SKM-1 (cell line): ENCODE results near the gene PROSER3.

ENCODE experiments used
- DNase-seq: peaks from one replicate; lab custom pipeline; 2025; ENCODE audit not compliant: unreplicated experiment; lab: John Stamatoyannopoulos, UW

PROSER3 gene

DNA sequence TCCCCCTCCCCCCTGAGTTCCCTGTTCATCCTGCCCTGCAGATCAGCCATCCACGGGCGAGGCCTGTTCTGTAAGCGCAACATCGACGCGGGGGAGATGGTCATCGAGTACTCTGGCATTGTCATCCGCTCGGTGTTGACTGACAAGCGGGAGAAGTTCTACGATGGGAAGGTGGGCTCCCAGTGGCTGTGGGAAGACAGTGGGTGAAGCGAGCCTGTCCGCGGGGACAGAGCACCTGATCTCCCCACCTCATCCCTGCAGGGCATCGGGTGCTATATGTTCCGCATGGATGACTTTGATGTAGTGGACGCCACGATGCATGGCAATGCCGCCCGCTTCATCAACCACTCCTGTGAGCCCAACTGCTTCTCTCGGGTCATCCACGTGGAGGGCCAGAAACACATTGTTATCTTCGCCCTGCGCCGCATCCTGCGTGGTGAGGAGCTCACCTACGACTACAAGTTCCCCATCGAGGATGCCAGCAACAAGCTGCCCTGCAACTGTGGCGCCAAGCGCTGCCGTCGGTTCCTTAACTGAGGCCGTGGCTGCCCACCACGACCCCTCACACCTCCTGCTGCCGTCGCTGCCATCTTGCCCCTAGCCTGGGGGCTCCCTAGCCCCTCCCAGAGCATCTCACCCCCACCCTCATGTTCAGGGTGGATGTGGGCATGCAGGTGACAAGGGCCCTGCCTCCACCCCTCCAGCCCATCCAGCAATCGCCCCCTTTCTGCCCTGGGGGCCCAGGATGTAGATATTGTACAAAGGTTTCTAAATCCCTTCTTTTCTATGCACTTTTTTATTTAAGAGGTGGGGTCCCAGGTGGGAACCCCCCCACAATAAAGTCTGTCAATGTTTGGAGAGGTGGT is 19.7 kb upstream of the PROSER3 start:
- no peak for DNase-seq

DNA sequence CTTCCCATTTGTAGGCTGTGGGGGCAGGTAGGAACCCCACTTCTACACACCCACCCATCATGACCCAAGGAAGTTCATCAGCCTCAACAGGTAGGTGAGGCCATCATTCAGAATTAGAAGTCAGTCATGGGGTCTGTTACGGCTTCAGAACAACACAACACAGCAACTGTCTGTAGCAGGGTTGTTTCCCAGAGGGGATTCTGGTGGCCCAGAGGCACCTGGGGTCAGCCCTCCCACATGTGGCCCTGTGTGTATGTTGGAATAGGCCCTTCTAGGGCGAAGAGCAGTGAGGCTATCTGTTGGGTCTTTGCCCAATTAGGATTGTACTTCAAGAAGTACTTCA is 19.1 kb upstream of the PROSER3 start:
- no peak for DNase-seq

DNA sequence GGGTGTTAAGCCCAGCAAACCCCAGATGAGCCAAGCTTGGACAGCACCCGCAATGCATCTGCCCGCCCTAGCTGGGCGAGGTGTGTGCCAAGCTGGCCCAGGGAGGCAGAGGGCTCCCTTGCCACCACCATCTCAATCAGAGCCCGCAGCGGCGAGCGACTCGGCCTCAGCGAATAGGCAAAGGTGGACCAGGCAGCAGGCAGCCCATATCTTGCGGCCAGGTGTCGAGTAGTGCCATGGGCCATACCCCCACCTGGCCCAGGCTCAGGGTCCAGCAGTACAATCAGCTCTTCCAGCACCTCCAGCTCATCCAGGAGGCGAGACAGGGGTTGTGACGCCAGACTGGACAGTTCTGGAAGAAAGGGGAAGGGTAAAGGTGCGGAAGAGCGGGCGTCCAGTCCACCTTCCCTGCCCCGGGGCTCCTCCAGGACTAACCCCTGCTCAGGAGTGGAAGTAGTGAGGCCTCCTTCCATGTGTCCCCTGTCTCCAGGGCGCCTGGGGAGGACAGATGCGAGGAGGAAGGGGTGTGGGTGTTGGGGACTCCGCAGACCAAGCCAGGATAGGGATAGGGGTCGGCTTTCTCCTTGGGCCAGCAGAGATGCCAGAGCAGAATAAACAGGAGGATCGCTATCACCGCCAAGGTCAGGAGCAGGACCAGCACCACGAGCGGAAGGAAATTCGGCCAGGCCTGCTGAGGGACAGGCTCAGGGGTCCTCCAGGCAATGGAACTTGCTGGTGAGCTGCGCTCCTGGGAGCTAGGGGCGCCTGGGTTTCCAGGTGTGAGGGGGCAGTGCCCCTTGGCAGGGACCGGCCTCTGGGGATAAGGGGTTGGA is 18.5 kb upstream of the PROSER3 start:
- no peak for DNase-seq

DNA sequence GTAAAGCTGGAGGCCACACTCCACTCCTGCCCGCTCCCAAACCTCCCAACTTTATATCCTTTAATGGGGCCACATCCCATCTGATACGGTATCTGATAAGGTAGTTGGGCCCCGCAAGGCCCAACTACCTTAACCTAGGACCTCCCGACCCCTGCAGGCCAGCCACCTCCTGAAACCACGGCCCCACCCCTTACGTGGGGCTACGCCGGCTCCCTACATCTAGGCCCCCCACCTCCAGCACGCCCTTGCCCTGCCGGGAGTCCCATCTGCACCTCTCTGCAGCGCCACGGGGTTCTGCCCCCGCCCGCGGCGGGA is 17.9 kb upstream of the PROSER3 start:
- DNase-seq: no peak

DNA sequence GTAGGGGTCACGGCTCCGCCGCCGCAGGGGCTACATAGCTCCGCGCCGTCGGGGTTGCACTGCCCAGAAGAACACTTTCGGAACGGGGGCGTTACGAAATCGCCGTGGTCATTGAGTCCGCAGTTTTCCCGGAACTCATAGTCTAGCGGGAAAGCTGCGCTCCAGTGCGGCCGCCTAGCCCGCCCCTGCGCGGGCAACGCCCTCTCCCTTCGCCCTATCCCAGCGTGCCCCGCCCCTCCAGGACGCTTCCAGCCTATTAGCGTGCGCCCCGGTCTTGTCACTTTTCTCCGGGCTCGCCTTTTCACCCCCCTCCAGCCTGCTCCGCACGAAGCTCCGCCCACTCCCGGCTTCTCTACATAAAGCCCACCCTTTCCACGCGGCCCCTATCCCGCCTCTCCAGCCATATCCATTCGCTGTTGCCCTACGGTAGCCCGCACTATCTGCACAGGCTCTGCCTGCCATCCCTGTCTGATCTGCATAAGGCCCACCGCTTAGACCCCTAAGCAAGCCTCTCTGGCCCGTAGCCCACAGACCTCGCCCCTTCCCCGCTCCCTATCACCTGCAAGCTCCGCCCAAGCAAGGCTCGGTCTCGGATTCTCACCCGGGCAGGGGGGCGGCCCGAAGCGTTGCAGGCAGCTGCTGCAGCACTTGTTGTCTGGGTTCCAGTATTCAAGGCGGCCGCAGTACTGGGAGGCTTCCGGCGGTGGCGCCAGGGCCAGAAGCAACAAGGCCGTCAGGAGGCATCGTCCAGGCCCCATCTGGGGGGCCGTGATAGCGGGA is 17.4 kb upstream of the PROSER3 start:
- DNase-seq: peak; percentile 98

DNA sequence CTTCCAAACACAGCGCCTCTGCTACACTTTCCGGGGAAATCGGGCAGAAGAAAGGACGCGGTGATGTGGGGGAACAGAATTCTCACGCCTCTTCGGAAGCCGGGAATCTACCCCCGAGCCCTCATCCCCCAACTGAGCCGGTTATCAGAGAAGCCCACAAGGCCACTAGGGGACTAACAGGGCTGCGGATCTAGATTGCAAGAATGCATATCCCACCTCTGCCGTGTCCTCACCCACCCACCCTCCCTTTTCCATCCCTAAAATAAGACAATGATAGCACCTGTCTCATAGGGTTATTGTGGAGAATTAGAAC is 16.8 kb upstream of the PROSER3 start:
- no peak for DNase-seq

DNA sequence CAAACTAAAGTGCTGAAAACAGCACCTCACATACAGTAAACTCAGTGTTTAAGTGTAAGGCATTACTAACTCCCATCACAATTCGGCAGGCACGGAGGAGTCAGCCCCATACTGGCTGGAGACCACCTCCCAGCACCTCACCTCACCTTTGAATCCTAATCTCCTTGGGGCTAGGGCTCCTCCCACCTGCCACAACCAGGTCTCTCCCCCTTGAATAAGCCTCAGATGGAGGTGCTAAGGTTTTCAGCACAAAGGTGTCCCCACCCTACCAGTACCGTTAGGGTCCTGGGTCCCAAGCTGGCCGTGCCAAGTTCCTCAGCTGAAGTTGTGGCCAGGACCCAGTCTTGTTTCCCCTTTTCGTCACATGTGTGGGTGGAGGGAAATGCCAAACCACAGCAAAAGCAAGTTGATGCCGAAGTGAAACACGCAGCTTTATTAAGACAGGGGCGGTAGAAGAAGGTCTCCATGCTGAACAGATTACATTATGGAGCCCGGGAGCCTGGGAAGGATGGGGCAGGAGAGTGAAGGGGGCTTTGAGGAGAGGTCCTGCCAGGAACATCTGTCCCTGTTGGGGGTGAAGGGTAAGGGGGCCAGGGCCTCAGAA is 15.8 kb upstream of the PROSER3 start, which contains the start of gene IGFLR1:
IGFLR1 (minus strand) TSS at position 332 of the 604 bp plus-strand sequence. CDS start 1,272 bp downstream, outside the sequence.
- DNase-seq: peak; percentile 21

DNA sequence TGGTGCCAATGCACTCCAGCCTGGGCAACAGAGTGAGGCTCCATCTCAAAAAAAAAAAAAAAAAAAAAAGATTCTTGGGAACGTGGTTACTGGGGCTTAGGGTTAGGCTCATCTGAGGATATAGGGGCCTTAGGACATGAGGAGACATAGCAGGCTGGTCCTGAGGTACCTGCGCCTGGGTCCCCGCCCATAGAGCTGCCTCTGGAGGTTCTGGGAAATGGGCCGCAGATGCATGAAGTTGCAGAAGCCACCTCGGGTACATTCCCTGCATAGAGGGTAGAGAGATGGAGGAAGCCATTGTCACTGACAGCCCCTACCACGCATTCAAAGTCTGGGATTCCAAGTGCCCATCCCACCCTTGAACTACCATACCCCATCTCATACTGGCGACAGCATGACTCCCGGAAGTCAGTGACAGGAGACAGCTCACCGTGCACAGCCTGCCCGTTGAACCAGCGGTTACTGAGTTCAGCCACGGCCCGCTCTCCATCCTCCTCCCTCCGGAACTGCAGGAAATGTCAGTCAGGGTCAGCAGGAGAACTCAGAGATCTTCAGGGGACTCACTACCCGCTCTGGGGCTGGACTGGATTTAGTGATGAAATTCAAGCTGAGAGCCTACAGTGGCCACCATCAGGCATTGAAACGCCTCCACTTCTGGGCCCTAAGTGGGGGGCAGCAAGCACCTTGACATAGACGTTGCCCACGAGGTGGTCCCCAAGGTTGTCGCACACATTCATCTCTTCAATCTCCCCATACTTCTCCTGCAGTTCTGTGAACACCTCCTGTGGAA is 14.1 kb upstream of the PROSER3 start:
- no peak for DNase-seq

DNA sequence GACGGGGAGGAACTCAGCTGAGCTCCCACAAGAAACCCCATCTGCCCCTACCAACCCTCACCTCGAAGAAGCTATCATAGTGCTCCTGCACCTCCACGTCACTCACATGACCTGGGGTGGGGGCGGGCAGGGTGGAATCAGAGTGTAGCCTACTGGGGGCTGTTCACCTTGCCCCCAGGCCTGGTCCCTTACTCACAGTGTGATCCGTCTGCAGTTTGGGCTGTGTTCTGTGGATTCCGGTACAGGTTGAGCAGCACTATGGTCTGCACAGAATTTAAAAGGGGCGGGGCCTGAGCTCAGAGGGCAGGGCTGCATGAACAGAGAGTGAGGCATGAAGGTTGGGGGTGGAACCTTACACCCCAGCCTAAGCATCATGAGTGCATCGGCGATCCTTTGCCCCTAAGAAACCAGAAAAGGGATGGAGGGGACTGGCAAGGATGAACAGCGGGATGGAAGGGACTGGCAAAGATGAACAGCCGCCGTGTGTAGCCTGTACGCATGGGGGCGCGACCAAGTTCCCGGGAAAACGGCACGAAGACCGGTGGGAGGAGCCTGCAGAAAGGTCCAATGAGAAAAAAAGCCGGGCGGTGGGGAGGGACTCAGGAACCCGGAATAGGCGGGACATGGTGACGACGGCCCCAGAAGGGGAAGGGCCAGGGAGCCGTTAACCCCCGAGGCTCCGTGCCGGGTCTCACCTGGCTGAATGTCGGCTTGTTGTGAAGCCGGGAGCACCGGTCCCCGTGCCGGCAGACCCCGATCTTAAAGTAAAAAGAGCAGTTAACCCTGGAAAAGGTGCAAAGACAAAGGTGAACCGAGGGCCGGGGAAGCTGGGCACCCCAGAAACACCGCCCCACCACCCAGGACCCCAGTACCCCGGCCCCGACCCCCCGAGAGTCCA is 13.3 kb upstream of the PROSER3 start:
- DNase-seq: peak; percentile 89

DNA sequence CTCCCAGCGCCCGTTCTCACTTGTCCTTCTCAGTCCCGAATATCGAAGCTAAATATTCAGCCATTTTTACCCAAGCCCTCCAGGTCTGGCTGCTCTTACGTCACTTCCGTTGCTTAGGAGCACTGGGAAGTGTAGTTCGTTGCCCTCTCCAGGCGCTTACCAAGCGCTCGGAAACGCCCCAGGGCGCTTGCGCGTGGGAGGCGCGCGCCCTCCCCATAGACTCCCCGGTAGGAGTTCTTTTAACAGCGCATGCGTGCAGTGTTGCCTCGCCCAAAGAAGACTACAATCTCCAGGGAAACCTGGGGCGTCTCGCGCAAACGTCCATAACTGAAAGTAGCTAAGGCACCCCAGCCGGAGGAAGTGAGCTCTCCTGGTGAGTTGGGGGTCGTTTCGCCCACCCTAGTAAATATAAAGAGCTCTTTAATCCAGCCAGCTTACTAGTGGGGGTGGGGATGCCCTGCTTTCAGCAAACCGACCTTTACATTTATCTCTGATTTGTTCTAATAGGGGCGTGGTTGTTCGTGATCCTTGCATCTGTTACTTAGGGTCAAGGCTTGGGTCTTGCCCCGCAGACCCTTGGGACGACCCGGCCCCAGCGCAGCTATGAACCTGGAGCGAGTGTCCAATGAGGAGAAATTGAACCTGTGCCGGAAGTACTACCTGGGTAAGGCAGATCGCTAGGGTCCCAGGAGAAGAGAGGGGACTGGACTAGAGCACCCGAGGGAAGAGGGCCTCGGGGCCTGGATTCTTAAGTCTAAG is 12.5 kb upstream of the PROSER3 start, which contains the start of the genes PSENEN and U2AF1L4:
PSENEN (plus strand) TSS at position 324 of the 759 bp plus-strand sequence; CDS start at position 604, 280 bp downstream.
U2AF1L4 (minus strand) TSS at position 91 of the 759 bp plus-strand sequence; CDS start at position 64, 27 bp downstream.
- peak; percentile 96 for DNase-seq

DNA sequence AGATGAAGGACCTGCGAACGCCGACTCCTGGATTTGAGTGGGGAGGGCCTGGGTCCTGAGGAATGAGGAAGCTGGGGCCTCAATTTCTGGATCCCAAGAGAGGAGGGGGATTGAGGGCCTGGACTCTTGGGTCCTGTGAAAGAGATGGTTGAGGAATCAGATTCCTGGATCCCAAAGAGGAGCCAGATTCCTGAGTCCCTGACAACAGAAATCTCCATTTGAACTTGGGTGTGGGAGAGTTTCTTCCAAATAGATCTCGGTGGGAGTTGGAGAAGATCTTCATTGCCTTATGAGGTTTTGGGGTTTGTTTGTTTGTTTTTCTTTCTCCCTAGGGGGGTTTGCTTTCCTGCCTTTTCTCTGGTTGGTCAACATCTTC is 11.9 kb upstream of the PROSER3 start:
- no peak for DNase-seq

DNA sequence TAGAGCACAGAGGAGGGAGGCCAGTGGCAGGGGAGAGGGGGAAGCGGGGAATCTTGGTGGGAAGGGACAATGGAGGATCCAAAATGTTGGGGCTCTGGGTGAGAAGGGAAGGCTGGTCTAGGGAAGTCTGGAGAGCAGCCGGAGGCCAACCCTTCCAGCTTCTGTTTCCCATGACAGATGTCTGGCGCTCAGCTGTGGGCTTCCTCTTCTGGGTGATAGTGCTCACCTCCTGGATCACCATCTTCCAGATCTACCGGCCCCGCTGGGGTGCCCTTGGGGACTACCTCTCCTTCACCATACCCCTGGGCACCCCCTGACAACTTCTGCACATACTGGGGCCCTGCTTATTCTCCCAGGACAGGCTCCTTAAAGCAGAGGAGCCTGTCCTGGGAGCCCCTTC is 11.4 kb upstream of the PROSER3 start:
- DNase-seq: no peak

DNA sequence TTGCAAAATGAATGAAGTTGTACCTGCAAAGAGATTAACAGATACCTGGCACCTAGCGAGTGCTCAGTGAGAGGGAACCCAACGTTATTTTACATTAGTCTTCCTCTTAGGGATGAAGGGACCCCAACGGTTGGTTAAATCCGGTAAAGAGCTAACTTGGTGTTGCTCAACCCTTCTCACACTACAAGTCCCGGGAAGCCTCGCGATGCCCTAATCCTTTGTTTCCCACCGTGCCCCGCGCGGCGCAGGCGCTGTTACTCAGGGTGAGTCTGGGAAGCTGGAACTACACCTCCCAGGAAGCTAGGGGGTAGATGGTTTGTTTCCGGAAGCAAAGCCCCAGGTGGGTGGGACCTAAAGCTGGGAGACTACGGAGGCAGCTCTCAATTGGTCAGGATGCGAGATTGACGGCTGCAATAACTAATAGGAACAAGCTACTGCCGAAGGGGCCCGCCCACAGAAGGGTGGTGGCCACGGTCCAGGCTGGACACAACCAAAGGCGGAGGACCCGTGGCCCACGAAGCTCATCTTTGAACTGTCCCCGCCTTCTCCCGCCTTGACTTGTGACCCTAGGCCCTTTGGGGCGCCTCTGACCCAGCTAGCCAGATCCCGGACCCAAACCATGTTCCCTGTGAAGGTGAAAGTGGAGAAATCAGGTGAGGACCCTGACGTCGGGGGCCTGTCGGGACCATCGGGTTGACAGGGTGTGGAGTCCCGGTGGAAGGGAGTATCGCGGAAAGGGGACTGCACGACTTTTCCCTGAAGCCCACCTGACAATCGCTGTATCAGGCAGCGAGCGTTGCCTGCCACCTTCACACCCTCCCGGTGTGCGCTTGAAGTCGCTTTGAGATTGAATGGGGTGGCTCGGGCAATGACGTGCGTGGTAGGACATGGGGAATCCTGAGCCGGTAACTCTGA is 9.6 kb upstream of the PROSER3 start, which contains the start of gene LIN37:
LIN37 (plus strand) TSS at position 471 of the 915 bp plus-strand sequence; CDS start at position 620, 149 bp downstream.
- peak; percentile 97 for DNase-seq

DNA sequence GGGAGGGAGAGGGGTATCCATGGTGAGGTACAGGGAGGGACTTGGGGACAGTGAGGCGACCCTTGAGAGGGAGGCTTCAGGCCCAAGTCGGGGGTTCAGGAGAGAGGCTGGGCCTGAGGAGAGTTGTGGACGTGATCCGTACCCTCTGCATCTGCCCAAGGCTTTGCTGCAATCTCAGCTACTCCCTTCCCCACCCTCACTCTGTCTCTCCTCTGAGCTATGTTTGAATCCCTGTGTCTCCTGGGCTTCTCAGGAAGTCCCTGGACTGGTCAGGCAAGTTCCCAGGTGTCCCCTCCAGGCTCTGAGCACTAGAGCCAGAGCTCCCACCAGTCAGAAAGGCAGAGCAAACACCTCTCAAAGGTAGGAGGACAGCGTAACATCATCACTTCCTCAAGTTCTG is 7.8 kb upstream of the PROSER3 start:
- no peak for DNase-seq

DNA sequence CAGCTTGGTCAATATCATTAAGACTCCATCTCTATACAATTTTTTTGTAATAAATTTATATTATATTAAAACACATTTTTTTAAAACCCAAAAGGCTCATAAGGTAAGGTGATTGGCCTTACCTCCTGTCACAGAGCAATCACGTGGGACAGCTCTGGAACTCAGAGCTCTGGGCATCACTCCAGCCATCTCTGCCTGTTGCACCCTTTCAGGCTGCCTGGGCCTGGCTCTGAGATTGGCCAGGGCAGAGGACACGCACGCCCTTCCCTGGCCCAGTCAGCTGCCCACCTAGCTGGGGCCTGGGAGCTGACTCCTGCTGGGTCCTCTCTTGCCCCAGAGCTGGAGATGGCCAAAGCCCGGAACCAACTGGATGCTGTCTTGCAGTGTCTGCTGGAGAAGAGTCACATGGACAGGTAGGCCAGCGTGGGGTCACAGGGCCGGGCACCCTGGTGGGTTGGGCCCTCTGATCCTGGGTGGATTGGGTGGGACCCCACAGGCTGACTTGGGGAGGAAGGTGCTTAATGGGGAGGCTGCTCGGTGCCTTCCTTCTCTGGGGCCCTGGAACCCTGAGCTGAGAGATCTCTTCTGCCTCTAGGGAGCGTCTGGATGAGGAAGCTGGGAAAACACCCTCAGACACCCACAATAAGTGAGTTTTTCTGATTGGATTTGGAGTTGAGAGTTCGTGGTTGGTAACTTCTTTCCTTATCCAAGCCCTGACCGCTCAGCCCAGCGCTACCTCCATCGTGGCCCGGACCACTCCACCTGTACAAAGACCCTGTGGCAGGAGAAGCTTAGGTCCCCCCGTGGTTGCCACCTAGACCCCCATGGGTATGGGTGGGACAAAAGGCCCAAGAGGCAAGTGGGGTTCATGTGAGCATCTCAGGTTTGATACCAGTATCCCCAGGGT is 5.9 kb upstream of the PROSER3 start:
- no peak for DNase-seq

DNA sequence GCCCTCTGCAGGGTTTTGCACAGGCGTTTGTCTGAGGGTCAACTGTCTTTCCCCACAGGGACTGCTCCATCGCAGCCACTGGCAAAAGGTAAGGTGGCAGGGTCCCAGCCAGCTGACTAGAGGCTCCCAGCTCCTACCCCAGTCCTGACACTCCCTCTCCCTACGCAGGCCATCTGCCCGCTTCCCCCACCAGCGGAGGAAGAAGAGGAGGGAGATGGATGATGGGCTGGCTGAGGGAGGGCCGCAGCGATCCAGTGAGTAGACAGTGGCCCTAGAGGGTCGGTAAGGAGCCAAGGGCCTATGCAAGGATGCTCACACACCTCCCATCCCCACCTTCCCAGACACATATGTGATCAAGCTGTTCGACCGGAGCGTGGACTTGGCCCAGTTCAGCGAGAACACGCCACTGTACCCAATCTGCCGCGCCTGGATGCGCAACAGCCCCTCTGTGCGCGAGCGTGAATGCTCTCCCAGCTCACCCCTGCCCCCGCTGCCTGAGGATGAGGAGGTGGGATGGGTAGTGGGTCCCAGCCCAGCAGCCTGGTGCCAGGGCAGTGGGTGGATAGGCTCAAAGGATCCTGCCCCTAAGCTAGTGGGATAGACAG is 5.1 kb upstream of the PROSER3 start:
- no peak for DNase-seq
